Measurements from ENCODE around the gene CD300LF.

CD300LF gene

DNA sequence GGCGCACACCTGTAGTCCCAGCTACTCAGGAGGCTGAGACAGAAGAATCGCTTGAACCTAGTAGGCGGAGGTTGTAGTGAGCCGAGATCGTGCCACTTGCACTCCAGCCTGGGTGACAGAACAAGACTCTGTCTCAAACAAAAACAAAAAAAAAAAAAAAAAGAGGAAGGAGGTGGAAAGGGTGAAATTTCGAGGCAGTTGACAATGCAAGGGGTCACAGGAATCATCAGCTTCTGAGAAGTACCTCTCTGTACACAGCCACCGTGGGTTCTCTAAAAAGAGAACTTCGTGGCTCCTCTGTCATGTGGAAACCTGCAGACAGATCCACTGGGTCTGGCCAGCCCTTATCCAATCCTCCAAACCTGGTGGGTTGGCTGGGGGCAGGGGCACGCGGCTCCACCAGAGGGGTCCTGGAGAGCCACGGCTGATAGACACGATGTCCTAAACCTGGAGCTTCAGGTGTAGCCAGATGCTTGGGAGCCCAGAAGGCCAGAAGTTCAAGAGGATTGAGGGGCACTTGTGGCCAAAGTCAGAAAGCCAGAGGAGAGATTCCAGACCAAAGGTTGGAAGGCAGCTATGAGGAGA lies 540 bp upstream of the CD300LF start:
- no peak for DNase-seq (ENCODE audit: low read depth)
- no peak overlapping the region for H3K4me3 ChIP-seq (ENCODE audit: control insufficient read depth, low read depth, low read length)
- TF ChIP-seq, protein P1, sequence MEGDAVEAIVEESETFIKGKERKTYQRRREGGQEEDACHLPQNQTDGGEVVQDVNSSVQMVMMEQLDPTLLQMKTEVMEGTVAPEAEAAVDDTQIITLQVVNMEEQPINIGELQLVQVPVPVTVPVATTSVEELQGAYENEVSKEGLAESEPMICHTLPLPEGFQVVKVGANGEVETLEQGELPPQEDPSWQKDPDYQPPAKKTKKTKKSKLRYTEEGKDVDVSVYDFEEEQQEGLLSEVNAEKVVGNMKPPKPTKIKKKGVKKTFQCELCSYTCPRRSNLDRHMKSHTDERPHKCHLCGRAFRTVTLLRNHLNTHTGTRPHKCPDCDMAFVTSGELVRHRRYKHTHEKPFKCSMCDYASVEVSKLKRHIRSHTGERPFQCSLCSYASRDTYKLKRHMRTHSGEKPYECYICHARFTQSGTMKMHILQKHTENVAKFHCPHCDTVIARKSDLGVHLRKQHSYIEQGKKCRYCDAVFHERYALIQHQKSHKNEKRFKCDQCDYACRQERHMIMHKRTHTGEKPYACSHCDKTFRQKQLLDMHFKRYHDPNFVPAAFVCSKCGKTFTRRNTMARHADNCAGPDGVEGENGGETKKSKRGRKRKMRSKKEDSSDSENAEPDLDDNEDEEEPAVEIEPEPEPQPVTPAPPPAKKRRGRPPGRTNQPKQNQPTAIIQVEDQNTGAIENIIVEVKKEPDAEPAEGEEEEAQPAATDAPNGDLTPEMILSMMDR (IDR thresholded peaks at IDR 0.05; ENCODE audit: control insufficient read depth, insufficient read depth, low read depth, low read length, missing control alignments), result no peak

DNA sequence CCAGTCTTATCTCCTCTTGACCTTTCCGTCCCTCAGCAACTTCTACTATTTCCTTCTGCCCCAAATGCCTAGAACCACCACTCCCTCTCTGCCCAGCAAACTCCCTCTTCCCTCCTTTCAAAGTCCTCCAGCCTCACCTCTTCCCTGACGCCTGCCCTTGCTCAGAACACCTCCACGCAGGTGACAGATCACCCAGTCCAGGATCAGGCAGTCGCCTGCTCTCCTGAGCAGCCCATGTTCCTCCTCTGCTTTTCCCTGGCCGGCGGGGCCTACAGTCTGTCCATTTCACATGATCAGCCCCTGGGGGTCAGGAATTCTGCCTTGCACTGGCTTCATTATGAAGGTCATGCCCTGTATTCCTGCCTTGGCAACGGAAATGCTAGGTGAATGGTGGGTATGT lies 422 bp downstream of the CD300LF start:
- H3K4me3 ChIP-seq (ENCODE audit: control insufficient read depth, low read depth, low read length), result no peak overlapping the region
- TF ChIP-seq, protein P1 (IDR thresholded peaks at IDR 0.05; ENCODE audit: control insufficient read depth, insufficient read depth, low read depth, low read length, missing control alignments), result no peak
- no peak for DNase-seq (ENCODE audit: low read depth)

DNA sequence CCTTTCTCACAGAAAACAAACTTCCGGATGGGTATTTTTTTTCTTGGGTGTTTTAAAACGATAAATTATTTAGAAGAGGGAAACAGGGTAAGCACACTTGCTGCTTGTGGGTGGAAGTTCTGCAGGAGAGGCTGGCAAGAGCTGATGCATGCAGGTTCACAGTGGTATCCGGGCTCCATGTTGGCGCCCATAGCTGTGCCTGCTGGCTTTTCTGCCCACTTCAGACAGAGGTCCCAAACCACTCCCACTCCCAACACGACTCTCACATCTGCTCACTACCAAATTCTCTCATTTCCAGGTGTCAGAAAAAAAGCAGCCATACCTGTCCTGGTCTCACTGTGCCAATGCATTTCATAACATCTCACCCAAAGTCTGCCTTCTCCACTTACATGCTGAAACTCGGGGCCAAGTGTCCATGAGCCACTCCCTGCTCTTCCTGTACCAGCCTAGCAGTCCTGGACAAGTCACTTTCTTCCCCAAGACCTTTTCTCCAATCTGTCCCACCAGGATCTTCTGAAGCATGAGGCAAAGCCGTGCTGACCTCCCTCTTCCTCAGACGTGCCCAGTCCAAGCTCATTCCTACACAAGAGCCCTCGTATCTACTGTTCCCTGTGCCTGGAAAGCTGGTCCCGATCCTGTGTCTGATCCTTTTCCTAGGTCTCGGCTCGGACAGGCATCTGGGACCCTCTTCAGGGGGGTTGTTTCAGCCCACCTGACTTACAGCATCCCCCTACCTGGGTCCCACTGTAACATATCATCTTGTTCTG lies 1.5 kb downstream of the CD300LF start:
- no peak overlapping the region for H3K4me3 ChIP-seq (ENCODE audit: control insufficient read depth, low read depth, low read length)
- DNase-seq (ENCODE audit: low read depth), result no peak
- TF ChIP-seq, protein P1 (IDR thresholded peaks at IDR 0.05; ENCODE audit: control insufficient read depth, insufficient read depth, low read depth, low read length, missing control alignments), result no peak

DNA sequence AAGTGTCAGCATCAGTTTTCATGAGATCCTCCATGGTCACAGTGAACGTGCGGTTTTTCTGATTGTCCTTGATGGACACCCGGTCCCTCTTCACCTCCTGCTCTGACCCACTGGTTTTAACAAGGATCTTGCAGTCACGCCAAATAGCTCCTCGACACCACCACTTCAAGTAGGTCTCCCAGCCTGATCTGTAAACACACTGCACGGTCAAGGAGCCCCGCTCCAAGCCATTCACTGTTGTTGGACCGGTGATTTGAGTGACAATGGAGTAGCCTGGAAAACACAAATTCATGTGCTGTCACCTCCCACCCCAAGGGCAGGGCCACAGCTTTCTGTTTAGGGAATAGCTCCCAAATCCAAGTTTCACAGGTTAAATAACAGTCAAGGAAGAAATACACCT lies 8.2 kb downstream of the CD300LF start:
- TF ChIP-seq, protein P1 (IDR thresholded peaks at IDR 0.05; ENCODE audit: control insufficient read depth, insufficient read depth, low read depth, low read length, missing control alignments), result no peak
- DNase-seq (ENCODE audit: low read depth), result no peak
- H3K4me3 ChIP-seq (ENCODE audit: control insufficient read depth, low read depth, low read length), result no peak overlapping the region

DNA sequence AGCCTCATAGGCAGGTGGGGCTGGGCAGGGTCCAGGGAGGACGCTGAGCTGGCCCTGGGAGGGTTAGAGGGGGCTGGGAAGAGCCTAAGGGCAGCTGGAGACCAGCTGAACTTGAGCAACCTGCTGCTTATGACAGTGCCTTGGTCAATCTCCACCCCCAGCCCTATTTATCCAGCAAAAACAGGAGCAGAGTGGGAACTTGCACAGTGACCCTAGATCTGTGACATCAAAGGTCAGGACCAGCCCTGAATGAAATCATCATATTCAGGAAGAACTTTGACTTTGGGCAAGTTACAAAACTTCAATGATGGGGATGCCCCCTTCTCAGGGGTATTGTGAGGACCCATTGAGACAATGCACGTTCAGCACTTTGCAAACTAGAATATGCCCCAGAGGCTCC lies 9.4 kb downstream of the CD300LF start:
- TF ChIP-seq, protein P1 (IDR thresholded peaks at IDR 0.05; ENCODE audit: control insufficient read depth, insufficient read depth, low read depth, low read length, missing control alignments), result no peak
- no peak overlapping the region for H3K4me3 ChIP-seq (ENCODE audit: control insufficient read depth, low read depth, low read length)
- DNase-seq (ENCODE audit: low read depth), result no peak

DNA sequence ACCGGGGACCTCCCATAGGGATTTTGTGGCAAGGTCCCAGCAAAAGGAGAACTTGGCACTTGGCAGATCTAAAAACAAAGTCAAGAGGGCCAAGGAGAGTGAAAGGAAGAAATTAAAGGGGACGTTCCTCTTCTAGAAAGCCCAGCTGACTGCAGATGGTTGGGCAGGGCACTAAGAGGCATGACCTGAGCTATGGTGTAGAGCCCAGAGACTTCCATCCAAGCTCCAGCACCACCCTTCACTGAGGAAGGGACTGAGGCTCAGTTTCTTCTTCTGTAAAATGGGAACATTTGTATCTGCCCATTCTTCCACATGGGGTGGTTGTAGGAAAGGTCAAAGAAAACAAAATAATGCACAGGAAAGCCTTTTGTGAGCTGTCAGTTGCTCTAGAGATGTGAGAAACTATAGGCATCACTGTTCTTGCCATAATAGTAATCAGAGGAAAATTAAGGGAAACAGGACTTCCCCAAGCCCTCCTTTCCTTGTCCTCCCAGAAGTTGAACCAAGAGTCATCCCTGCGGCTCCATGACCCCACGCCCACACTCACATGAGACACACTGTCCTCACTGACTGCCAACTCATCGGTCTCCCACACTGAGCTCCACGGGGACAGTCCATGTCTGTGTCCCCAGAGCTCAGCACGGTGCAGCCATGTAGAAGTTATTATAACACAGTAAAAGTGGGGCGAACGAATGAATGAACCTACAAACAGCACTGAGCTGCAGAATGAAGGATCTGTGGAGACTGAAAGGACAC lies 10.4 kb downstream of the CD300LF start:
- TF ChIP-seq, protein P1 (IDR thresholded peaks at IDR 0.05; ENCODE audit: control insufficient read depth, insufficient read depth, low read depth, low read length, missing control alignments), result no peak
- no peak overlapping the region for H3K4me3 ChIP-seq (ENCODE audit: control insufficient read depth, low read depth, low read length)
- DNase-seq (ENCODE audit: low read depth), result no peak
